Right kidney (tissue), 1 donor: ENCODE data around the gene FERD3L.

Experiments used
- DNase-seq: peaks from one replicate; pipeline ENCODE4 v3.0.0-alpha.2; 2016

FERD3L gene

DNA sequence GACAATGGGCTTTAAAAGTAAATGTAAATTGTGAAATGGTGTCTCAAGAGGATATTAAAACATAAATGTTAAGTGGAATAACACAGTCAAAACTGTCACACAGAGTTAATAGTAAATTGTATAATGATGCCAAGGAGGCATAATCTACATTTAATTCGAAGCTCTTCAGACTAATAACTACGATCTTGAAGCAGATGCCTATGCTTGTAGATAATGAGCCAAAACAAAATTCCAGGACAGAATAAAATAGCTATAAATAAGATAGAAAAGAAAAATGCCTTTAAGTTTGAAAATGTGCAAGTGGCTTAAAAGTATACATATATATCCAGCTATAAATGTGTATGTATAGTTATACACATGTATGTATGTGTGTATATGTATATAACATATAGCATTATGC, 45.3 kb downstream of the FERD3L start:
- DNase-seq, result no peak

DNA sequence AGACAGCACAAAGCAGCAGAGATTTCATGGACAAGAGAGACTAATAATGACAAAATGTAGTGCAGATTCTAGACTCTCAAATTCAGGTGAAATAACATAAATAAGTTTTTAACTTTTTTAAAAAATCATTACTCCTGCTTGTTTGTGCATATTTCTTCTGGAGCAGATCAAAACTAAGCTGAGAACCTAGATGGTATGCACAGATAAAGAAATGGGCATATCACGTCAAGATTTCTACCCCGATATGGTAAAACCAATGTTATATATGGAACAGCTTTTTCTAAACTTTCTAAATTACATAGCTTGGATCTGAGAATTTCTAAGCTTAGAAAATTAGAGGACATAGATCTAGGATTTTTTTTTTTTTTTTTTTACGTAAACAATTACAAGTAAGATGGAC, 46.0 kb downstream of the FERD3L start:
- no peak for DNase-seq

DNA sequence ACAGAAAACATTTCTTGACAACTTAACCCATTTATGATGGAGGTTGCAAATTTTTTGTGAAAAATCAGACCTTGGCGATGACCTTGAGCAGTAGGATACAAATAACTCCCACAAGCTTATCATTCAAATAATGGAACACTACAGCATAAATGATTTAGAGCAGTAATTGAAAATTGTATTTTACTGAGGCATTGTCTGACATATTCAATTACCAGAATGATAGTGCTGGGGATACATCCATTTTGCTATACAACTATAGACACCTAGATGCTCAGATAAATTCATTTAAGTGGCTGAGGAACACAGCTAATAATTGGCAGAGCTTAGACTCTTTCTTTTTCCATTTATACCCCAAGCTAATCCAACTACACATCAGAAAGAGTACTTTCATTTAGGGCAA, 46.7 kb downstream of the FERD3L start:
- no peak for DNase-seq

DNA sequence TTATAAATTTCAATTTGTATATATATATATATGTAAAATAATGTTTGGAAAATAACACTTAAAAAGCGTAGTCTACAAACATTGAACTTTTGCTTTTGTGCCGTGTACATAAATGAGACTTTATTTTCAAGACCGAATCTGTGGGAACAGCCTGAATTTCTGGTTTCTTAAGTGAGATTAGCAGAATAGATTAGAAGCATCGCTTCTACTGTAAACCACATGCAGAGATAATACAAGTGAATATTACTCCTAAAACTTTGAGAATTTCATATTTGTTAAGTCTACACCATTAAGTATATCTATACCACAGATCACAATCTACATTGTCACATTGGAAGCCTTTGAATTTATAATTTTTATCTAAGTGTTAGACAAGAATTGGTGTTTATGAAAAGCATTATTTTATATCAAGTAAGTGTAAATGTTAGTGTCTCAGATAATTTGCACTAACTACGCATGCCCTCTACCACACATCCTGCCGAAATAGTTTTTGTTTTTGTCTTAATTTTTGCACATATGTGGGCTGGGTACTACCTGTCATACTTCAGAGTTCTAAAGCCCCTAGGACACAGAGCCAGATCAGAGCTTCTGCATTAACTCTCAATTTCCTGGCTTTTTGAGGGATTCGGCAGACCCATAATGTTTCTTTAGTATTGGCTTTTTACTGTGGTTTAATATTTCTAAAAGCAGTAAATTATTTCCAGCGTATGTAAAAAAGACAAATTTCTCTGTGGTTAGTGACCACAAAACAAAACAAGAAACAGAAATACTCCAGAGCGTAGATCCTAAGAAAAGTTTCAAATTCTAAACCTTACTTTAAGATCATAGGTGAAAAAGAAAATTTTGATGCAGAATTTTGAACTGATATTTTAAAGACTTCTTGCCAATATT, 47.8 kb downstream of the FERD3L start:
- DNase-seq, result no peak

DNA sequence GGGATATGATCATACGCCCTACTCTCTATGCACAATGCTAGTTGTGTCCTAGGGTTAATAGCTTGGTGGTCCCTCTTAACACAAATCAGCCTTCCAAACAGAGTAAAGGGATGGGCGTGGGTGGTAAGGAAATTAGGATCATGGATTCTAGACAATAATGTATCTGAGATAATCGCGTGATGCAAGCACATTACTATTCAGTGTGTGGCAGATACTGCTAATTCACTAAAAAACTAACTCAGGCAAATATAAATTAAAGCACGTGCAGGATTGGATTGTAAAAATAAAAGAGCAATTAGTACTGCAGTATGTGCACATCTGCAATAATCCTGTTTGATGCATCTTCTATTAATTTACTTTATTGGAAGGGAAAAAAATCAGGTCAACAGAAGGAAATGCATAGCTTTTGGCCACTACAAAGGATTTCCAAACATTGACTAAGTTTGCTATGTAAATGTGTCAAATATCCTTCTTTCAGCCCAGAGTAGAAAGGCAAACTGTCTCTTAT, 49.8 kb downstream of the FERD3L start:
- DNase-seq, result no peak
